Peyer's patch (tissue), 4 donors: ENCODE measurements around the gene ACP4.

Experiments
- POLR2A ChIP-seq, 2 donors: fragments of 450-650 bp; IDR thresholded peaks; one replicate each; pipeline ENCODE4 v1.5.1; 2017; ENCODE audit warnings: antibody characterized with exemption in 2 of 2, mild to moderate bottlenecking in 2 of 2, moderate library complexity in 2 of 2
- TF ChIP-seq, protein P1 (sequence below), 6 experiments: fragments of 450-650 bp in 4 of 6; fragments of 200-600 bp in 2 of 6; sonication (generic) in 1 of 6; IDR thresholded peaks; one replicate each; pipeline ENCODE4 v1.5.1; 2017 to 2019; ENCODE audit warnings: antibody characterized with exemption in 6 of 6, mild to moderate bottlenecking in 3 of 6, moderate library complexity in 1 of 6

DNA sequence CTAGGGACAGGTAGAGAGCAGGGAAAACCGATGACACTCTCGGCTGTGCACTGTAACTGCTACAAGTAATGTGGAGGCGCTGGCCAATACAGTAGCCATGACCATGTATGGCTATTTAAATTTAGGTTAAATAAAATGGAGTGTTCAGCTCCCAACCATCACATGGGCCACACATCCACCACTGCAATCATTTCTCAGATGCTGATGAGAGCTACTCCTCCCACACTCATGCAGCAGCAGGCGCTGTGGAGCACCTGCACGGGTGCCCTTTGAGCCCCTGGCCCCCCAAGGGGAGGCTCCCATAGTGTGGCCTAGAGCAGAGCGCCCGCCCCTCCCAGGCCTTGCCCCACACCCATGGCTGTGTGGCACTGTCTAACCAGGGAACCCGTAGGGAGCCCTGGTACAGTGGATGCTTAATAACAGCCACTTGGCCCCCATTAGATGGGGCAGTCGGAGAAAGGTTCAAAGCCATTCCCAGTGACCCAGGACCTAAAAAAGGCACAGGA, 6.0 kb downstream of the ACP4 start:
- TF ChIP-seq, protein P1, sequence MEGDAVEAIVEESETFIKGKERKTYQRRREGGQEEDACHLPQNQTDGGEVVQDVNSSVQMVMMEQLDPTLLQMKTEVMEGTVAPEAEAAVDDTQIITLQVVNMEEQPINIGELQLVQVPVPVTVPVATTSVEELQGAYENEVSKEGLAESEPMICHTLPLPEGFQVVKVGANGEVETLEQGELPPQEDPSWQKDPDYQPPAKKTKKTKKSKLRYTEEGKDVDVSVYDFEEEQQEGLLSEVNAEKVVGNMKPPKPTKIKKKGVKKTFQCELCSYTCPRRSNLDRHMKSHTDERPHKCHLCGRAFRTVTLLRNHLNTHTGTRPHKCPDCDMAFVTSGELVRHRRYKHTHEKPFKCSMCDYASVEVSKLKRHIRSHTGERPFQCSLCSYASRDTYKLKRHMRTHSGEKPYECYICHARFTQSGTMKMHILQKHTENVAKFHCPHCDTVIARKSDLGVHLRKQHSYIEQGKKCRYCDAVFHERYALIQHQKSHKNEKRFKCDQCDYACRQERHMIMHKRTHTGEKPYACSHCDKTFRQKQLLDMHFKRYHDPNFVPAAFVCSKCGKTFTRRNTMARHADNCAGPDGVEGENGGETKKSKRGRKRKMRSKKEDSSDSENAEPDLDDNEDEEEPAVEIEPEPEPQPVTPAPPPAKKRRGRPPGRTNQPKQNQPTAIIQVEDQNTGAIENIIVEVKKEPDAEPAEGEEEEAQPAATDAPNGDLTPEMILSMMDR (IDR thresholded peaks at IDR 0.05): no peak
- TF ChIP-seq POLR2A (IDR thresholded peaks at IDR 0.05): no peak
